Sigmoid colon (tissue), 7 donors: ENCODE data around the gene PARP8. TPM values are rescaled to one million over a fixed set of nuclear protein-coding genes. Genes with fewer than 3 reads are reported as not detected.
A peak's percentile ranks its signal among the peaks of the same experiment; 100 is the strongest.
"Not testable (repeated sequence)": the region's sequence is repeated elsewhere in the genome, so short reads cannot be mapped to it uniquely, and the experiment has no call there.

Experiments used
- DNase-seq: peaks from one replicate; pipeline ENCODE4 v3.0.0-alpha.2; 2019
- H3K27ac ChIP-seq, 4 donors: fragments of 200-600 bp; sonication (generic); one replicate each; pipeline ENCODE4 v1.5.1; 2016 to 2019; ENCODE audit warnings: mild to moderate bottlenecking in 1 of 4
- H3K27me3 ChIP-seq, 3 donors: fragments of 200-600 bp; sonication (generic); one replicate each; pipeline ENCODE4 v1.5.1; 2019; ENCODE audit warnings: mild to moderate bottlenecking in 1 of 3
- H3K36me3 ChIP-seq, 4 donors: fragments of 200-600 bp; sonication (generic); one replicate each; pipeline ENCODE4 v1.5.1; 2016 to 2019
- H3K4me1 ChIP-seq, 4 donors: fragments of 200-600 bp; sonication (generic); one replicate each; pipeline ENCODE4 v1.5.1; 2017 to 2019
- H3K4me3 ChIP-seq, 4 donors: fragments of 200-600 bp; sonication (generic); one replicate each; pipeline ENCODE4 v1.5.1; 2017 to 2019; ENCODE audit warnings: mild to moderate bottlenecking in 2 of 4, moderate library complexity in 1 of 4
- H3K9me3 ChIP-seq, 4 donors: fragments of 200-600 bp in 3 of 4; sonication (generic) in 3 of 4; one replicate each; pipeline versions ENCODE4 v1.5.1 to v1.6.1; 2013 to 2019
- CTCF ChIP-seq, 4 experiments: fragments of 450-650 bp in 3 of 4; fragments of 200-600 bp in 1 of 4; IDR thresholded peaks; one replicate each; pipeline ENCODE4 v1.5.1; 2016 to 2019; ENCODE audit warnings: antibody characterized with exemption in 4 of 4, mild to moderate bottlenecking in 3 of 4, moderate library complexity in 2 of 4
- EP300 ChIP-seq, 4 donors: sonication (generic); formaldehyde crosslinking; IDR thresholded peaks; one replicate each; pipeline ENCODE4 v1.6.1; 2017; ENCODE audit warnings: antibody characterized with exemption in 4 of 4
- POLR2A ChIP-seq, 2 donors: fragments of 450-650 bp; IDR thresholded peaks; one replicate each; pipeline ENCODE4 v1.6.1; 2016; ENCODE audit warnings: antibody characterized with exemption in 2 of 2, mild to moderate bottlenecking in 2 of 2, moderate library complexity in 2 of 2
- POLR2AphosphoS5 ChIP-seq, 4 donors: sonication (generic); formaldehyde crosslinking; IDR thresholded peaks; one replicate each; pipeline ENCODE4 v1.6.1; 2017; ENCODE audit warnings: antibody characterized with exemption in 4 of 4
- WGBS, 2 donors: extraction: QIAGEN DNeasy Blood & Tissue Kit; methylation state at CpG; one replicate each; pipeline ENCODE4 v1.1.7; 2013; 5-methylcytosine and 5-hydroxymethylcytosine counted together
- intact Hi-C: fragments of 100-400 bp; cut with DNase I; formaldehyde crosslinking; loops from one replicate; pipeline ENCODE4 v1.15.1; 2023
- polyA plus RNA-seq, 3 donors: library from polyadenylated mRNA; stranded (reverse); fragments of 200-250 nt; gene quantifications; one replicate each; pipeline ENCODE4 v1.2.3, GENCODE V29; 2013
- total RNA-seq, 4 donors: library from RNA; depleted of rRNA; stranded (reverse); fragments of >200 nt; gene quantifications; one replicate each; pipeline ENCODE4 v1.1.0, GENCODE V29; 2016
- donor health status: healthy with polysubstance abuse.
- donor health status: Bipolar disorder and iron deficiency.
- donor health status: healthy.

PARP8 gene
- total and polyA plus RNA-seq, 7 donors = 1.8 to 26.9 (median 13.3) TPM

GRCh38 chr5:50672663-50673062, 6.2 kb downstream of the PARP8 start:
- intact Hi-C loops = no loop called here
- Histone ChIP-seq H3K9me3 (no peaks in the 10 kb centered on the region), H3K27me3 (no peaks in the 10 kb centered on the region), H3K27ac (peak overlapping the region in 1 of 4 donors; percentile 43), H3K4me3 (no peak overlapping the region), H3K36me3 (no peaks in the 10 kb centered on the region), H3K4me1 (peaks cover 0 to 34% (median 12%) of the 10 kb centered on the region in 4 donors)
- no peak for DNase-seq
- TF ChIP-seq POLR2AphosphoS5 (IDR thresholded peaks at IDR 0.05) (no peak), POLR2A (IDR thresholded peaks at IDR 0.05) (no peak), EP300 (IDR thresholded peaks at IDR 0.05) (no peak)
- 69 to 83% methylated on average over 2 of the region's 2 CpGs for WGBS, 2 donors

DNA sequence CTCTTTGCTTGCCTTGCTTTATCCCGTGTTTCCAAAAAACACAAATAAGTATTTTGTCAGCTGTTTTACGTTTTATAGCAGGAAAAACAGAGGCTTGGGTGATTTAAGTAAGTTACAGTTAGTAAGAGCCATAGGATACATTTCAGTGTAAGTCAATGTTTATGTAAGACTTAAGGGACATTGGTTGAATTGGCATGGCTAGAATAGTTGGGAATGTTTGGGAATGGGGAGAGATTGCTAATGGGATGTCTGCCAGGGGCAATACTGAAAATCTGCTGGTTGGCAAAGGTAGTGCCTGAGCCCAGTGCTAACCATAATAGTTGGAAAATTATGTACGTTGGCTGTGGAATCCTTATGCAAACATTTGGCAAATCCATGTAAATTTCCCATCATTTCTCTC, 7.0 kb downstream of the PARP8 start:
- H3K9me3 ChIP-seq, H3K4me3 ChIP-seq, H3K27ac ChIP-seq, H3K36me3 ChIP-seq, intact Hi-C loops, H3K27me3 ChIP-seq, DNase-seq: not testable (repeated sequence)
- 43 to 84% methylated on average over 3 of the region's 3 CpGs for WGBS, 2 donors
- H3K4me1 ChIP-seq = peaks cover 0 to 34% (median 12%) of the 10 kb centered on the region in 4 donors

- TF ChIP-seq POLR2A (IDR thresholded peaks at IDR 0.05) = no peak
- no peak for TF ChIP-seq EP300 (IDR thresholded peaks at IDR 0.05)
- no peak for TF ChIP-seq CTCF (IDR thresholded peaks at IDR 0.05)
- TF ChIP-seq POLR2AphosphoS5 (IDR thresholded peaks at IDR 0.05) = no peak
- intact Hi-C loops = no loop called here
- no peak overlapping the region for H3K27ac ChIP-seq
- WGBS, 2 donors = 93 to 98% methylated on average over 15 of the region's 15 CpGs
- no peaks in the 10 kb centered on the region for H3K9me3 ChIP-seq
- H3K4me1 ChIP-seq = peaks cover 0 to 27% (median 7%) of the 10 kb centered on the region in 4 donors
- no peak overlapping the region for H3K4me3 ChIP-seq
- DNase-seq = no peak
- H3K27me3 ChIP-seq = no peaks in the 10 kb centered on the region
- H3K36me3 ChIP-seq = no peaks in the 10 kb centered on the region
Measured at GRCh38 chr5:50675385-50675784, 8.9 kb downstream of the PARP8 start.

DNA sequence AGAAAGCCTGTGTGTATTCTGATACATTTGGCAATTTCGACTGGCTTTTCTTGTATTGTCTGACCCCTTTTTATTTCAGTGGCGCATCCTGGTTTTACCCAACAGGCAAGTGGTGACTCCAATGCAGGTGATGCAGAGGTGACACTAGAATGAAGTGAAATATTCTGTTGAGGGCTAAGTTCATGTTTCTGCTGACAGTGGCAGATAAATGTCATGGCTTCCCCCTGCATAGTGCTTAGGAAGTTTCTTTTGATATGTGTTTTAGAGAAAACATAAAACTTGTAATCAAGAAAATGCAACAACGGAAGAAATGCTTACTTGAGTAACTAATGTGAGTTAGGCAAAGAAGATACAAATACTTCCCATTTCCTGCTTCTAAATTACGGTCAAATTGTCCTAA, 13.1 kb downstream of the PARP8 start:
- H3K36me3 ChIP-seq, H3K27ac ChIP-seq, H3K4me3 ChIP-seq, H3K9me3 ChIP-seq, DNase-seq, H3K27me3 ChIP-seq, intact Hi-C loops: not testable (repeated sequence)
- 55 to 77% methylated on average over 4 of the region's 4 CpGs for WGBS, 2 donors
- H3K4me1 ChIP-seq = peaks cover 0 to 34% (median 2%) of the 10 kb centered on the region in 4 donors

- Histone ChIP-seq H3K4me3 (no peak overlapping the region), H3K9me3 (no peaks in the 10 kb centered on the region), H3K27ac (no peak overlapping the region), H3K4me1 (peaks cover 0 to 12% (median 0%) of the 10 kb centered on the region in 4 donors), H3K27me3 (no peaks in the 10 kb centered on the region), H3K36me3 (no peaks in the 10 kb centered on the region)
- no peak for TF ChIP-seq CTCF (IDR thresholded peaks at IDR 0.05)
- TF ChIP-seq POLR2A (IDR thresholded peaks at IDR 0.05) = no peak
- TF ChIP-seq EP300 (IDR thresholded peaks at IDR 0.05) = no peak
- TF ChIP-seq POLR2AphosphoS5 (IDR thresholded peaks at IDR 0.05) = no peak
- intact Hi-C loops = no loop called here
- WGBS, 2 donors = 79 to 85% methylated on average over 3 of the region's 3 CpGs
- DNase-seq = no peak
Measured at GRCh38 chr5:50684721-50685120, 18.3 kb downstream of the PARP8 start.

DNA sequence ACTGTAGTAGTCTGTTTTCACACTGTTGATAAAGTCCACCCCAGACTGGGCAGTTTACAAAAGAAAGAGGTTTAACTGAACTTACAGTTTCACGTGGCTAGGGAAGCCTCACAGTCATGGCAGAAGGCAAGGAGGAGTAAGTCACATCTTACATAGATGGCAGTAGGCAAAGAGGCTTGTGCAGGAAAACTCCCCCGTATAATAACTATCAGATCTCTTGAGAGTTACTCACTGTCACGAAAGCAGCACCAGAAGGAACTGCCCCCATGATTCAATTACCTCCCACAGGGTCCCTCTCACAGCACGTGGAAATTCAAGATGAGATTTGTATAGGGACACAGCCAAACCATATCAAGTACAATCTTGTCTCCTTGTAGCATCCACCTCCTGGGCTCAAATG, 21.1 kb downstream of the PARP8 start:
- WGBS, 2 donors = 86 to 96% methylated on average over 4 of the region's 4 CpGs
- Histone ChIP-seq H3K27me3 (no peaks in the 10 kb centered on the region), H3K9me3 (no peaks in the 10 kb centered on the region), H3K4me3 (no peak overlapping the region), H3K36me3 (no peaks in the 10 kb centered on the region), H3K27ac (no peak overlapping the region), H3K4me1 (no peaks in the 10 kb centered on the region)
- DNase-seq = no peak
- intact Hi-C loops = no loop called here
- TF ChIP-seq POLR2A (IDR thresholded peaks at IDR 0.05) = no peak

DNA sequence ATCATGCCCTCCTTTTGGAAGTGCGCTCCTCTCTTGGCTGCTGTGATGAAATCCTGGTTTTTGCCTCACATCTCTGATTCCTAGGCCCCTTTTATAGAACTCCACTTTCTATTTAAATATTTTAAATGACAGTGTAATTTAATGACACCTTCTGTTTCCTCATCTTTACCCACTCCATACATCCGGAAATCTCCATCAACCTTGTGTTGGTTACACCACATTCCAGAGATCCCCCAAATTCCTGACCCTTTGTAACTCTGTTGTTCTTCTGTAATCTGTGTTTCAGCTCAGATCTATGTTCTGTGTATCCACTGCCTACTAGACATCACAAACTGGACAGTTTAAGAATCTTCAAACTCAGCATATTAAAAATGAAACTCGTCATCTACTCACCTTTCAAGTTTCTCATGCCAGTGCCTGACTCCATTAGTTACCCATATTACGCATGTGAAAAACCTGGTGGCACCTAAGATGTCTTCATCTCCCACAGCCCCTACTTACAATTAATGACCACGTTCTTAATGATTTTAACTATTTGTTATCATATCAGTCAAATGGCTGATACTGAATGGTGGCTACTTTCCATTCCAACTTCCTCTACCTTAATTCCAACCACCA, 25.1 kb downstream of the PARP8 start:
- H3K4me3 ChIP-seq = no peak overlapping the region
- whole genome bisulfite sequencing, 2 donors = 74 to 89% methylated on average over 5 of the region's 5 CpGs
- TF ChIP-seq EP300 (IDR thresholded peaks at IDR 0.05) (no peak), POLR2A (IDR thresholded peaks at IDR 0.05) (no peak), CTCF (IDR thresholded peaks at IDR 0.05) (no peak), POLR2AphosphoS5 (IDR thresholded peaks at IDR 0.05) (no peak)
- intact Hi-C loops = no loop called here
- no peaks in the 10 kb centered on the region for H3K4me1 ChIP-seq
- H3K27me3 ChIP-seq = no peaks in the 10 kb centered on the region
- no peaks in the 10 kb centered on the region for H3K36me3 ChIP-seq
- H3K27ac ChIP-seq = no peak overlapping the region
- DNase-seq = no peak
- no peaks in the 10 kb centered on the region for H3K9me3 ChIP-seq
